Measurements from ENCODE around the gene CD93. TPM values are rescaled to one million over a fixed set of nuclear protein-coding genes. Genes with fewer than 3 reads are reported as not detected.

The CD93 gene
- under 0.01 TPM in 1 of 2 replicates, not detected in the other for total RNA-seq

GRCh38 chr20:23086056-23086566 lies at the start of gene CD93:
Gene CD93, minus strand, starts transcription at chr20:23086324. Its CDS starts 132 bp downstream, at chr20:23086192.

DNA sequence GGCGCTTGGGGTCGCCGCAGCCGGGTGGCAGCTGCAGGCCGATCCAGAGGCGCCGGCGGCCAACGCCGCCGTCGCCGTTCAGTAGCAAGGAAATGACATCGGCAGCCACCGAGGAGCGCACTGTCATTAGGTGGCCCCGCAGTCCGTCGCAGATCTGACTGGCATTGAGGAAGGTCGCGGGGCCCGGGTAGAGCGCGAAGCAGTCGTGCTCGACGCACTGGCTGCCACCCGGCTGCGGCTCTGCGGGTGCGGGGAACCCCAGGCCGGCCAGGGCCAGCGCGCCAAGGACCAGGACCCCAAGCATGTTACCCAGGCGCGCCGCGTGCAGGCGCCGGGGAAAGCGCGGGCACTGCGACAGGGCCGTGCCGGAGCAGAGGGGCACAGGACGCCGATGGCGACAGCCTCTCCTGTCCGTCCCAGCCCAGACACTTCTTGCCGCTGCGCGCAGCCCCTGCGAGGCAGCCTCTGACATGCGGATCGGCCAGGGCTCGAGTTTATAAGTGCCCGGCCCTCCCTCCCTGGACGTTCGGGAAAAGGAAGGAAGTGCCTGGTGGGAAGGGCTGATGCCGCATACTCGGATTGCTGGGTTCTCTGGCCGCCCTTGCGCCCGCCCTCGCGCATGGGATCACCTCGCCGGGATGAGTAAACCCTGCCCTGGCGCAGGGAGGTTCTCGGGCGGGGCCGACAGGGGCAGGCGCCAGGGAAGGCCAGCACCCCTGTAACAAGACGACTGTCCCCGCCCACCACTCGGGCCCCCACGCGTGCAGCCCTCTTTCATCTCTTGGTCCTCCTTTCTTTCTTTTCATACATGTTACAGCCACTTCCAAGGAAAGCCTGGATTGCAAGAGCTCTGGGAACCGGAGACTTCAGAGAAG lies 36.7 kb downstream of the CD93 start, which contains the start of gene THBD:
TSS of gene THBD (minus strand) at position 472 of the 875 bp plus-strand sequence. CDS start at position 304, 168 bp downstream.

DNA sequence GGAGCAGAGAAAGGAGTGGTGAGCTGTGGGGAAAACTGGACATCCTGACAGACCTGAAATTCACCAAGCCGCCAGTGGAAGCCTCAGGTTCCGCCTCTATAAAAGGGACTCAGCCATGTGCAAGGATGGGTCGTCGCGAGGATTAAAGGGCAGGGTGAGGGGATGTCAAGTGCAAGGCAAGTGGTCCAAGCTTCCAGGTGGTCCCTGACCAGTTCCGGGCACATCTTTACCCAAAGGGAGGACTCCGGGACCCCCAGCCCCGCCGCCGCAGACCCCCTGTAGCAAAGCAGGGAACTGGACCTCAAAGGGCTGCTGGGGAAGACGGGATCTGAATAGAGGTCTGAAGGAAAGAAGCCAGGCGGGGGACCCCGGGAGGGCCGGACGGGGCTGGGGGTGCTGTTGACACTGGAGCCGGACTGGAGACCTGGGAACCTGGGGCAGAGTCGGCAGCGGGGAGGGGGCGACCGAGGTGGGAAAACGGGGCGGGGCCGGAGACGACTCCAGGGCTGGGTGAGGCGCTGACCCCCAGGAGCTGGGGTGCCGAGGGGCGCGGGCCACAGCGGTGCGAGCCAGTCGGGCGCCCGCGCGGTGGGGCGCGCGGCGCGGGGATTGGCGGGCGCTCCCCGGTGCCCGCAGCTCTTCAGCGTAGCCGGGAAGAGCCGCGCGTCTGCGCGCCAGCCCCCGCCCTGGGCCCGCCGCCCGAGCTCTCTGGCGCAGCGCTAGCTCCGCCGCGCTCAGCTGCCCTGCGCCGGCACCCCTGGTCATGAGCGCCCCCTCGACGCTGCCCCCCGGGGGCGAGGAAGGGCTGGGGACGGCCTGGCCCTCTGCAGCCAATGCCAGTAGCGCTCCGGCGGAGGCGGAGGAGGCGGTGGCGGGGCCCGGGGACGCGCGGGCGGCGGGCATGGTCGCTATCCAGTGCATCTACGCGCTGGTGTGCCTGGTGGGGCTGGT lies 51.1 kb downstream of the CD93 start, which contains the start of gene SSTR4:
TSS of gene SSTR4 (plus strand) at position 592 of the 951 bp plus-strand sequence. CDS start at position 764, 172 bp downstream.

Other genes with a start within 250 kb of the CD93 start
- 0.43 and 3.5 TPM in 2 replicates for gene SSTR4, start 51.0 kb downstream of the CD93 start, total RNA-seq
- 24.7 and 67.1 TPM in 2 replicates for gene THBD, start 36.7 kb downstream of the CD93 start, total RNA-seq

Measured in placental epithelial cell (primary cell).